Heart right ventricle (tissue), 16 donors: ENCODE measurements around the gene ATG10. TPM values are rescaled to one million over a fixed set of nuclear protein-coding genes. Genes with fewer than 3 reads are reported as not detected.

Experiments
- ATAC-seq, 8 donors: fragments of 200-7000 bp; cut with Tn5 transposase; one replicate each; pipeline ENCODE4 v1.9.1; 2020; ENCODE audit warnings: mild to moderate bottlenecking in 8 of 8, moderate library complexity in 8 of 8, moderate number of reproducible peaks in 1 of 8
- DNase-seq, 2 donors: peaks; one replicate each; pipeline ENCODE4 v3.0.0-alpha.2; 2020
- H3K27ac ChIP-seq, 10 donors: fragments of 200-600 bp; sonication (generic) in 2 of 10; one replicate each; pipeline versions ENCODE4 v1.5.0 to v1.8.0; 2020 to 2022; ENCODE audit warnings: mild to moderate bottlenecking in 3 of 10
- H3K27me3 ChIP-seq, 7 donors: fragments of 200-600 bp; one replicate each; pipeline ENCODE4 v1.8.0; 2021 to 2022; ENCODE audit warnings: mild to moderate bottlenecking in 2 of 7
- H3K36me3 ChIP-seq, 9 donors: fragments of 200-600 bp; sonication (generic) in 1 of 9; one replicate each; pipeline versions ENCODE4 v1.5.0 to v1.8.0; 2020 to 2022; ENCODE audit warnings: mild to moderate bottlenecking in 2 of 9
- H3K4me1 ChIP-seq, 9 donors: fragments of 200-600 bp; sonication (generic) in 1 of 9; one replicate each; pipeline versions ENCODE4 v1.5.0 to v1.8.0; 2020 to 2022; ENCODE audit warnings: mild to moderate bottlenecking in 4 of 9
- H3K4me3 ChIP-seq, 10 donors: fragments of 200-600 bp; sonication (generic) in 2 of 10; one replicate each; pipeline versions ENCODE4 v1.5.0 to v1.8.0; 2020 to 2022; ENCODE audit warnings: mild to moderate bottlenecking in 7 of 10, moderate library complexity in 2 of 10
- H3K9me3 ChIP-seq, 11 donors: fragments of 200-600 bp in 10 of 11; sonication (generic) in 2 of 11; one replicate each; pipeline versions ENCODE4 v1.5.0 to v1.8.0; 2013 to 2022; ENCODE audit warnings: mild to moderate bottlenecking in 2 of 11, control low read depth in 1 of 11, moderate library complexity in 1 of 11
- CTCF ChIP-seq, 9 donors: fragments of 200-600 bp; sonication (generic) in 2 of 9; IDR thresholded peaks; one replicate each; pipeline versions ENCODE4 v1.5.0 to v1.8.0; 2021 to 2022; ENCODE audit warnings: antibody characterized with exemption in 9 of 9, mild to moderate bottlenecking in 5 of 9, moderate library complexity in 1 of 9
- WGBS, 2 donors: extraction: QIAGEN DNeasy Blood & Tissue Kit; methylation state at CpG; one replicate each; pipeline ENCODE4 v1.1.7; 2013; ENCODE audit warnings: inconsistent platforms in 1 of 2; 5-methylcytosine and 5-hydroxymethylcytosine counted together
- intact Hi-C, 10 donors: fragments of 100-400 bp; cut with DNase I; formaldehyde crosslinking; loops; one replicate each; pipeline versions ENCODE4 v1.11.1 to v1.14.2; 2022
- polyA plus RNA-seq, 2 donors: library from polyadenylated mRNA; stranded (reverse); fragments of 200-250 nt; gene quantifications; one replicate each; pipeline ENCODE4 v1.2.3, GENCODE V29; 2013
- total RNA-seq, 10 donors: library from RNA; stranded (reverse); fragmentation: NEBNext Ultra II Directional in 3 of 10; extraction: Animal tissue kit (Norgen Biotek cat#: 25700) in 3 of 10; gene quantifications; one replicate each; pipeline versions ENCODE4 v1.2.1 to v1.2.4, GENCODE V29; 2021 to 2023
- donor health status: Arrhythmogenic right ventricular cardiomyopathy.
- donor health status: ischemic (EF 13 %, LVEDD 7.1; RV severe dilation, severe dysfunction).
- donor health status: healthy with polysubstance abuse.
- donor health status: DM: no; HTN: yes; CAD: no.
- donor health status: DM: no; HTN: no; CAD: no.
- donor health status: ischemic (EF 25% LVEDD 6.9; RV normal size, moderate dysfunction).
- donor health status: ischemic (EF 25% LVEDD 5.7; RV mildly dilated, moderate dysfunction).
- donor health status: healthy.
- donor health status: DM: yes; HTN: yes; CAD: no.
- donor health status: Ischemic cardiomyopathy.
- donor health status: ischemic (EF 35%, LVEDD 5.7; RV mildly dilated, moderate dysfunction).
- donor health status: nonischemic (EF 11% LVEDD 7.7; RV severe dilation, severe dysfunction).
- donor health status: DM: yes; HTN: yes; CAD: no.
- donor health status: PGD.
- donor health status: ischemic (EF 29% LVEDD 5.4; RV normal size, mild dysfunction).
- donor health status: nonischemic (EF 23%, LVEDD 6.1; RV moderate dilation, normal function).

ATG10 gene
- total and polyA plus RNA-seq, 12 donors, result 4.6 to 8.0 (median 6.3) TPM

DNA sequence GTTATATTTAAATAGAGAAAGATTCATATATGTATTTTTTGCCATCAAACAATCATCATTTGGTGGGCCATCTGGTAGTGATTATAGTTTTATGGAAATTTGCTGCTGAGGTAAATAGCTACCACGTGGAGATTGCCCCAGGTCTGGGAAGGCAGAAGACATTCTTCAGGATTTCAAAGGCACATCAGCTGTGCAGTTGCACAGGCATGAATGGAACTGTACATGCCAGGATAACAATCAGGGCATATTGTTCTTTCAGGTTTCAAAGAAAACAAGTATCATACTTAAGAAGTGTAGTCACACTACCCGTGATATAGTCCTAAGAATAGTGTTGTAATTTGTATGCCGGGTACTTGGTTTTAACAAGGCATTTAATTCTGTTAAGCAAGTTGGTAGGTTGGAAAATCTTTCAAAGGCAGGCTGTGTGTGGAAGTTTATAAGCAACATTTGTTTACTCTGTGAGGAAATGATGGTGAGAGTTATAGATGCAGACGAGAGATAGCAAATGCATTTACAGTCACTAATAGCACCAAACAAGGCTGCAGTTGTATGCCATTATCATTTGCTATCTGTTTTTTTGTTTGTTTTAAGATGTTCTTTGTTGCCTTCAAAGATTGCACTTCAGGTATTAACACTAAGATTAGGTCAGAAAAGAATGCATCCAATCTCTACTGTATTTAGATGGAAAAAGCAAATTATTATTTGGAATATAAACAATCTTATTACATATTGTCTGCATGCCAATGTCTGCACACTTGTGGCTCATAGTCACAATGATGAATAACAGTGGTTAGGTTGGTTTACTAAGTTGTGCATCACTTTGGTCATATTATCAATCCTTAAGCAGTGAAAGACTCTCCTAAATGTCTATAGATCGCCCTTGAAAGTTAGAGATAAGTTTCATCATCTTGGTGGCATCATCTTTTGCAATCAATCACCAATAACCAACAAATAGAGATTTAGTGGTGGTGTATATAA is 251.1 kb downstream of the ATG10 start:
- DNase-seq (no peak), ATAC-seq (no peak)
- WGBS, 2 donors, result 84 to 87% methylated on average over 5 of the region's 5 CpGs
- H3K4me3 ChIP-seq, result no peak overlapping the region
- H3K27me3 ChIP-seq, result no peaks in the 10 kb centered on the region
- H3K9me3 ChIP-seq, result no peaks in the 10 kb centered on the region
- no peak overlapping the region for H3K27ac ChIP-seq
- H3K36me3 ChIP-seq, result no peaks in the 10 kb centered on the region
- no peak for TF ChIP-seq CTCF (IDR thresholded peaks at IDR 0.05)
- no peaks in the 10 kb centered on the region for H3K4me1 ChIP-seq
- intact Hi-C loops, result loop anchor here in 5 of 10 donors (10.0 kb wide), 3 partner anchors 348 to 798 kb away; no protein-coding TSS in a partner anchor

GRCh38 chr5:82225525-82226172 is 253.8 kb downstream of the ATG10 start:
- H3K4me3 ChIP-seq, result no peak overlapping the region
- H3K27me3 ChIP-seq, result no peaks in the 10 kb centered on the region
- intact Hi-C loops, result loop anchor here in 8 of 10 donors (1.0 to 10.0 kb wide), 6 partner anchors 351 to 801 kb away; no protein-coding TSS in a partner anchor
- H3K9me3 ChIP-seq, result no peaks in the 10 kb centered on the region
- H3K27ac ChIP-seq, result no peak overlapping the region
- peak; percentile 57 to 84 (median 74) for ATAC-seq
- peak; percentile 65 to 88 (median 87) for TF ChIP-seq CTCF (IDR thresholded peaks at IDR 0.05)
- no peaks in the 10 kb centered on the region for H3K36me3 ChIP-seq
- WGBS, 2 donors, result 27 to 28% methylated on average over 7 of the region's 7 CpGs
- DNase-seq, result peak; percentile 14 to 48
- no peaks in the 10 kb centered on the region for H3K4me1 ChIP-seq

GRCh38 chr5:82234885-82235284 is 263.1 kb downstream of the ATG10 start:
- no peak for ATAC-seq

More at GRCh38 chr5:82234885-82235284, 263.1 kb downstream of the ATG10 start:
- H3K36me3 ChIP-seq, result no peaks in the 10 kb centered on the region
- peaks cover 0 to 15% (median 0%) of the 10 kb centered on the region in 9 donors for H3K4me1 ChIP-seq
- H3K27me3 ChIP-seq, result no peaks in the 10 kb centered on the region
- H3K4me3 ChIP-seq, result no peak overlapping the region
- 61 to 63% methylated on average over 5 of the region's 5 CpGs for WGBS, 2 donors
- H3K9me3 ChIP-seq, result no peaks in the 10 kb centered on the region
- H3K27ac ChIP-seq, result no peak overlapping the region
- TF ChIP-seq CTCF (IDR thresholded peaks at IDR 0.05), result no peak
- intact Hi-C loops, result no loop called here
- no peak for DNase-seq
